GM12892 (cell line): ENCODE measurements around the gene SLC9A1.

Source experiments
- DNase-seq: peaks from one replicate; pipeline ENCODE4 v3.0.0; 2011; ENCODE audit not compliant: insufficient read length
- FAIRE-seq: peaks from 2 replicates; lab custom pipeline; 2011; peaks lifted over from hg19 to GRCh38; lab: Jason Lieb, UNC
- POLR2A ChIP-seq: IDR thresholded peaks from 2 replicates; pipeline ENCODE4 v1.6.1; 2011; ENCODE audit warnings: low read depth, low read length, control low read depth
- POLR2AphosphoS5 ChIP-seq: IDR thresholded peaks from 2 replicates; pipeline ENCODE4 v1.6.1; 2011; ENCODE audit warnings: low read depth, low read length, control low read depth
- TAF1 ChIP-seq: IDR thresholded peaks from 2 replicates; pipeline ENCODE4 v1.6.1; 2011; ENCODE audit warnings: low read depth, mild to moderate bottlenecking, control low read depth, low read length, borderline replicate concordance

Gene SLC9A1

DNA sequence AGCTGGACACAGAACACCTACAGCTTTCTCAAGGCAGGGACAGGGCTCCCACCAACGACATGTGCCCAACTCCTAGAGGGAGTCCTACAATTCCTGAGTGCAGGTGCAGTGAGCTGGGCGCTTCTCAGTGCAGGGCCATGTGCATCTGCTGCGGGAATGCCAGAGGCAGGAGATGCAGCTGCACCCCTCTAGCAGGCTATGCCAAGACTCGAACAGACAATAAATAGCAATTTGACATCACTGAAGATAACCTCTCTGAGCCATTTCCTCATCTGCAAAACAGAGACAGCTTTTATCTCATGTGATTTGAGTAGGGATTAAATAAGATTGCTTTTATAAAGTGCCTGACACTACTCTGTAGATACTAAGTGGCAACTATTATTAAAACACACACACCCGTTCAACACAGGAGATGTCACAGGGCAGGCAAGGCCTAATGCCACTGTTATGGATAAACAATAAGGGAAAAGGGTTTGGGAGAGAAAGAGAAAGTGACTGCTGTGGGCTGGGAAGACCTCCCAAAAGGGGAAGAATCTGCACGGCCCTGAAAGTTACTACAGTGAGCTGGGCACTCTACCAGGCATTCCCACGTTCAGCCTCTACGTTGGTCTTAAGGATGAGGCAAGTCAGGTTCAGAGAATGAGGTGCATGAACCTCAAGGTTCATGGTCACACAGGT is 5.7 kb downstream of the SLC9A1 start:
- DNase-seq (no peak), FAIRE-seq (no peak)
- TF ChIP-seq POLR2A (no peak), TAF1 (no peak), POLR2AphosphoS5 (no peak)

DNA sequence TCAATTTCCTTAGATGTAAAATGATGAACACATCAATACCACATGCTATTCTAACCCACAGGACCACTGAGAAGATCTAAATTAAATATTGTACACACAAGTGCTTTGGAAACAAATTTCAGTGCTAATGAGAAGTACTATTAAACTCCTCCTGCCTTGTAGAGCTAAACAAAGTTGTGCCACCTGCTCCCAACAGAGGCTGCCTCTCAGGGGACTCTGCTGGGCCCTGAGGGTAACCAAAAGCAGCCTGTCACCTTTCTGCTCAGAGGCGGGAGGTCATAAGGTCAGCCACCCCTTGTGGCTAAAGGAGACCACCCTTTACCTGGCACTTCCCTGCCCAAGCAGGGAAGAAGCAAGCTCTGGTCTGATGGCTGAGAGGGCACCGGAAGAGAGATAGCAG is 6.3 kb downstream of the SLC9A1 start:
- DNase-seq (no peak), FAIRE-seq (no peak)
- no peak for TF ChIP-seq TAF1
- no peak for TF ChIP-seq POLR2AphosphoS5
- no peak for TF ChIP-seq POLR2A

DNA sequence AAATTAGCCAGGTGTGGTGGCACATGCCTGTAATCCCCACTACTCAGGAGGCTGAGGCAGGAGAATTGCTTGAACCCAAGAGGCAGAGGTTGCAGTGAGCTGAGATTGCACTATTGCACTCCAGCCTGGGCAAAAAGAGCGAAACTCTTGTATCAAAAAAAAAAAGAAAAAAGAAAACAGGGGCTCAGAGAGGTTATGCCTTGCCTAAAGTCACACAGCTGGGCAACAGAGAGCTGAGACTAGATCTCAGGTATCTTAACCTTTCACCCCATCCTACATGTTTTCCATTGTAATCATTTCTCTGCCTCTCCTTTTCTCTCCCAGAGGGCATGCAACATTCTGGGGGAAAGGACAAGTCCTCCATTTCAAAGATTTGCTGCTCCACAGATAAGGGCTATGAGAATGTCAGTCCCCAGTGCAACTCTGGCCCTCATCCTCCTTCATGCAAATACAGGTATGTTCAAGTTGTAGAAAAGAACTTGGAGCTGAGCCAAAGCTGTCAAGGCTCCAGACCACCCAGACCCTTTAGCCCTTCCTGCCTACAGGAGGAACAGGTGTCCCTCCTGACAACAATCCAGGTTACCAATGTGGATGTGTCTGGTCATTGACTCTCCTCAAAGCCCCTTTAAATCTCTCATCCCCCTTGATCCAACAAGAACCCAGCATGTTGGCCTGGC is 6.9 kb downstream of the SLC9A1 start:
- TF ChIP-seq POLR2AphosphoS5 (no peak), TAF1 (no peak), POLR2A (no peak)
- FAIRE-seq (no peak), DNase-seq (no peak)

DNA sequence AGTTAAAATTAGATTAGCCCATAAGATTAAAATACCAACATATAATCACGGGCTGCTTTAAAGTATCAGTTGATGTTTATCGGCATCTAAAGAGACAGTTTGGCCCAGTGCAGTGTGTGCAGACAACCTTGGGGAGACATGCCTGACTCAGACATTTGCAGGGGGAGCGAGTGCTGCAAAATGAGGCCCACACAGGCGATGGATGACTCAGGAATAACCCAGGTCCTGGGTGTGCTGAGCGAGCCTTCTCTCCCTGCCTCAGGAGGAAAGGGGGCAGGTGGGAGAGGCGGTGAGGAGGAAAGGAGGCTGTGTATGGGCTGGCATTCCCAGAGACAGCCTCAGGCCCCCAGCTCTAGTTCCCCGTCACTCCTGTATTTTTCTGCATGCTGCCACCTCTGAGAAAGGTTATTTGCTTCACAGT is 9.0 kb downstream of the SLC9A1 start:
- TF ChIP-seq POLR2AphosphoS5 = no peak
- no peak for TF ChIP-seq TAF1
- no peak for TF ChIP-seq POLR2A
- FAIRE-seq (no peak), DNase-seq (no peak)

DNA sequence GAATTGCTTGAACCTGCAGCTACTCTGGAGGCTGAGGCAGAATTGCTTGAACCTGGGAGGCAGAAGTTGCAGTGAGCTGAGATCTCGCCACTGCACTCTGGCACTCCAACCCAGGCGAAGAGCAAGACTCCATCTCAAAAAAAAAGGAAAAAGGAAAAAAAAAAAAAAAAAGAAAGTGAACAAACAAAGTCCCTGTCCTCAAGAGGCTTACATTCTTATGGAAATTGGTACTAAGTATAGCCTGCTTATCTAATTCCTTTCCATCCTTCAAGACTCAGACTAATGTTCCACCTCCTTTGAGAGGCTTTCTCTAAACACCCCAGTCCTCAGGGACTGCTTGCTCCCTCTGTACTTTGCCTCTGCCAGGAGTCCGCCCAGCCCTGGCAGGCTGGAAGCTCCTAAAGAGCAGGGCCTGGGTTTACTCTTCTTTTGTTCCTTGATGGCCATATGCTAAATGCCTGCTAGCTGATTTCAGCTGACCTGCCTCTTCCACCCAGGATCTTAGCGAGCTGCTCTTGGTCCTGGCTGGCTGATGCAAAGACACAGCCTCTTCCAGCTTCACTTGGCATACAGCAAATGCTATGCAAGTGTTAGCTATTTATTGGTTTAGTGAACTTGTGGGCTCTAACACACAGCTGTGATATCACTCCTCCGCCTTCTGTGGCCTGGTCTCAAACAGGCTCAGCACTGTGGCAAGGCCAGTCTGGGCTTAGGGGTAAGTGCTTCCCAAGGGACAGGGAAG is 9.8 kb downstream of the SLC9A1 start:
- TF ChIP-seq POLR2A (no peak), TAF1 (no peak), POLR2AphosphoS5 (no peak)
- DNase-seq = no peak
- no peak for FAIRE-seq

DNA sequence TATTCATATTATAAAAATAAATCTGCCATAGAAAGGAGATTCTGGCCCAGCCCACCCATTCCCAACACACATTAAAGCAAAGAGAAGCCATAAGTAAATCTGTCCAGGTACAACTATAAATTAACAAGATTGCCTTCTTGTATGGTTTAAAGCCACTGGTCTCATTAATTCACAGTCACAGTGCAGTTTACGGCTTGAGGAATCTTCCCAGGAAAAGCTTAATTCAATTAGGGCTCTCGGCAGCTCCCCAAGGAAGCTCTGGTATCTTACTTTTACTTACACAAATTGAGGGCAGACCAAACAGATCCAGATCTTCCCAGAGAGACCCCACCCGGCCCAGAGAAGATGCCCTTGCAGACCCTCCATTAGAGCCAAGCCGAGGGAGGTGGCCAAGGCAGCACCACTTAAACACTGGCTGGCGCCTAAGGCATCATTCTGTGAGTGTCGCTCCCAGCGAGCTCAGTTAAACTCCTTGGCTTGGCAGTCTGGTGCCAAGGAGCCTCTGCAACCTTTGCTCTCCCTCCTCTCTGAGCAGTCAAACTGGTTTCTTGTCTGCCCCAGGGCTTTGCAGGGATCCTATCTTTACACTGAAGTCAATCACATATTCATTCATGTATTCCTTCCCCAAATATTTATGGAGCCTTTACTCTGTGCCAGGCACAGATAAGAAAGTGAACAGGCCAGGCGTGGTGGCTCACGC is 10.7 kb downstream of the SLC9A1 start:
- FAIRE-seq (no peak), DNase-seq (no peak)
- no peak for TF ChIP-seq POLR2AphosphoS5
- no peak for TF ChIP-seq POLR2A
- TF ChIP-seq TAF1 = no peak

DNA sequence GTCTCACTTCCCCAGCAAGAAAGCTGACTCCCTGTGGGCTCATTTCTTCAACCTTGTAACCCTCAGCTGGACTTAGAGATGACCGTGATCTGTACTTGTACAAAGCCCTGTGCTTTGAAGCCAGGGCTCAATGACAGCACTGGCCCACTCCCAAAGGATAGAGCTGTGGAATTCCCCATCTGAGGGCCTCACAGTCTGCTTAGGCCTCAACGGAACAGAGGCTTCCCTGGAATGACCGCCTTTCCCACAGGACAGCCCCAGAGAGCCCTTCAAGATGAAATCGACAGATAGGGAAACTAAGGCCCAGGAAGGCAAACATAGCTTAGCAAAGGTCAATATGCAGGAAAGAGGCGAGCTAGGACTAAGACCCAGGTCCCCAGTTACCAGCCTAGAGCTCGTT is 11.5 kb downstream of the SLC9A1 start:
- FAIRE-seq (no peak), DNase-seq (no peak)
- TF ChIP-seq POLR2A (no peak), POLR2AphosphoS5 (no peak), TAF1 (no peak)

DNA sequence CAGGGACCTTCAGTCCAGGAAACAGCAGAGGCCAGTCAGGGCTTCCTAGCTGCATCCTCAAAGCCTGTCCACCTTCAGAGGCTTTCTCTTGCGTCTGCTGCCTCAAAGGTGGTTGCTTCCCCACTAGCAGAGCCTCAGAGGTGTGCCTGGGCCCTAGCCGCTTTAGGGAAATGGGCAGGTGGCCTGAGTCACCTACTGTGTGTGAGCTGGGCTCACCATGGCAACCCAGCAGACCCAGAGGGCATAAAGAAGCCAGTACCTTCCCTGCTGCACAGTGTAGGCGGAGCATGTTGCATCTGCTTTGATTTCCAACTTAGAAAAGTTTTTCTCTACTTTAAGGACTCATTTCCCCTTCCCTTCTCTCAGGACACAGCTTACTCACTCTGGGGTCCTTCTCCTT is 12.5 kb downstream of the SLC9A1 start:
- DNase-seq (no peak), FAIRE-seq (no peak)
- TF ChIP-seq POLR2AphosphoS5 (no peak), TAF1 (no peak), POLR2A (no peak)

DNA sequence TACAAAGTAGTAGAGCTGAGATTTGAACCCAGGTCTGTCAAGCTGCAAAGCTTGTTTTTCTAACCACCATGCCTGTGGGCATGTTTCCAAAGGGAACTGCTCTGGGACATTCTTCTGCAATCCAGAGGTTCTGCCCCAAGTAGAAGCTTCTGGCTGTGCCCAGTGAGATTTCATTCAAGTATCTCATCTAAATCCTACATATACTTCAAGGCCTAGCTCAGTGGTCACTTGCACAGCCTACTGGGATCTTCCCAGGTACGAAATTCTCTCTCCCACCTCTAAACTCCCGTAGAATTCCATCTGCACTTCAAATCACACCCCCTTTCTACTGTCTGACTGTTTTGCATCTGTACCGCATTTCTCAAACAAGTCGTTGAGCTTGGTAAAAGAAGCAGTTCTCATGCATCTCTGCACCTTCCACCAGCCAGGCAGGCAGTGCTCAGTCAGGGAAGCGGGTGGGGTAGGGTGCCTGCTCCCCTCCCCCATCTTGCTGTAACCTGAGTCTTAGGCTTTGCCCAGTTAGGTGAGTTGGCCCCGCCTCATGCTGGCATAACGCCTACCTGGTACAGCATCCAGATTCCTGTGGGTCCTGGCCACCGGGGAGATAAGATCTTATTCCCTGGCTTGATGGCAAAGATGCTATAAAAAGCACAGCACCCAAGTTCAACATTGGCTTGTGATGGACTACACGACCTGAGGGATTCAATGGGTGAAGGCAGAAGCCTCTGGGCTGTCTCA is 13.5 kb downstream of the SLC9A1 start:
- no peak for DNase-seq
- TF ChIP-seq POLR2AphosphoS5 (no peak), TAF1 (no peak), POLR2A (no peak)
- FAIRE-seq = no peak

DNA sequence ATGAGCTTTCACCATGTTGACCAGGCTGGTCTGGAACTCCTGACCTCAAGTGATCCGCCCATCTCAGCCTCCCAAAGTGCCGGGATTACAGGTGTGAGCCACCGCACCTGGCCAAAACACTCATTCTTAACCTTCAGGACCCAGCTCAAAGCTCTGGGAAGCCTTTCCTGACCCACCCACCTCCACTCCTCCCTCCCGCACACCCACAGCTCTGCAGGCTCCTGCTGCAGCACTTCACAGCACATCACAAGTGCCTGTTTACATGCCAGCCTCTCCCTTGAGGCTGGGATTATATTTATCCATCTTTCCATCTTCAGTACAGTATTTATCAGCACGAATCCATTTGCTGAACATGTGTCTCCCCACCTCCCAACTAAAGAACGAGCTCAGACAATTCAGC is 14.9 kb downstream of the SLC9A1 start:
- DNase-seq = no peak
- FAIRE-seq = no peak
- TF ChIP-seq POLR2AphosphoS5 (no peak), POLR2A (no peak), TAF1 (no peak)

DNA sequence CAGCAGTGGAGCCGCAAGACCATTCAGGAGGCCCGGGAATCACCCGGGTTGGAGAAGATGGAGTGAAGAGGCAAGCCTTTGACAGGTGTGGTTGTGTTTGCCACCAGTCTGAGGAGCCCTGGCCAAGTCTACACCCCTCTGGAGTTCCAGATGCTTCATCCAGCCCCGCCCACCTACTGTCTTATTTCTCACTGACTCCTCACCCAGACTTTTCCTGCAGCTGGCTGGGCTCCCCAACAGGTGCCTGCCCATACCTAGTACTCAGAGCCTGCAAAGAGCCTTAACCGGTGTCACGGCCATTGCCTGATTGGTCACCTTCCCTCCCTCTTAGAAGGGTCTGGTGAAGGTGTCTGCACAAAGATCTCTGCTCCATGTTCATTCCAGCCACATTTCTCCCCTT is 16.0 kb downstream of the SLC9A1 start:
- FAIRE-seq (no peak), DNase-seq (no peak)
- TF ChIP-seq POLR2AphosphoS5 (no peak), POLR2A (no peak), TAF1 (no peak)
